GM21381 (cell line): ENCODE results near the gene CMIP.

ENCODE experiments used
- ATAC-seq: cut with Tn5 transposase; IDR thresholded peaks from one replicate; pipeline ENCODE4 v1.9.1; 2021; ENCODE audit warnings: mild to moderate bottlenecking, moderate library complexity; ENCODE audit not compliant: unreplicated experiment

The CMIP gene

DNA sequence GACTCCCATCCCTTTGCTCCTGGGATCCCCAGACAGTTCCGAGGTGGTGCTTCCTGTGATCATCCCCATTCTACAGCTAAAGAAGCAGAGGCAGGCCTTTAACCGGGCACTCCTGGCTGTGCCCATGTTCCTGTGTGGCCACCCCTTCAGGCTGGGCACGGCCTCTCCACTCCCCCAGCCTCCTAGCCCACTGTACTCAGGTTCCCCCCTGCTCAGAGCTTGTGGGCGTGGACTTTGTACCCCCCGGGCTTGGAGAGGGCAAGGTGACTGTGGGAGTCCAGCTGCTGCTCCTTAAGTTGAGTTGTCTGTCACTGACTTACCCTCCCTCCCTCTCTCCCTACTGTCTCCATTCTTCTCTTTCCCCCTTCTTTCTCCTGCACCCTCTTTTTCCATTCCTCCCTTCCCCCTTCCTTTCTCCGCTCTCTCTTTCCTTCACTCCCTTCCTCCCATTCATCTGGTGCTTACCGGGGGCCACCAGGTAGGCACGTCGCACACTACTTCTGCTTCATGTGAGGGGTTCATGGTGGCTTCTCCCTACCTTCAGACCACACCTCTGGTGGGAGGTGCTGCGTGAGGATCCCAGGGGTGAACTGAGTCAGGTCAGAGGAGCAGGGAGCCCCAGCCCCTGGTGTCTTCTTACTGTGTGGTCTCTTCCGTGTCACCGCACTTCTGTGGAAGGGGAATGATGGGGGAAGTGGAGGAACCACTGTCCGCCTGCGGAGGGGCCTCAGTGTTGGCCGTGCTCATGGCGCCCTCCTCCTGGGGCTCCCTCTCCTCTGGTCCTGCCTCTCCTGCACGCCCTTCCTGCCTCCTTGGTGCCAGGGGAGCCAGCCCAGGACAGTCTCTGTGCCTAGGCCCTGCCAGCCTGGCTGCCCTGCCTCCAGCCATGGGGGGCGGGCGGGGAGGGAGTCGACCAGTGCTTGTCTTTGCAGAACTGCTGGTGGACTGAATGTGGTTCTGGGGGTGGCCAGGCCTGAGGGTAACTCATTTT lies 29.7 kb downstream of the CMIP start:
- ATAC-seq = no peak

DNA sequence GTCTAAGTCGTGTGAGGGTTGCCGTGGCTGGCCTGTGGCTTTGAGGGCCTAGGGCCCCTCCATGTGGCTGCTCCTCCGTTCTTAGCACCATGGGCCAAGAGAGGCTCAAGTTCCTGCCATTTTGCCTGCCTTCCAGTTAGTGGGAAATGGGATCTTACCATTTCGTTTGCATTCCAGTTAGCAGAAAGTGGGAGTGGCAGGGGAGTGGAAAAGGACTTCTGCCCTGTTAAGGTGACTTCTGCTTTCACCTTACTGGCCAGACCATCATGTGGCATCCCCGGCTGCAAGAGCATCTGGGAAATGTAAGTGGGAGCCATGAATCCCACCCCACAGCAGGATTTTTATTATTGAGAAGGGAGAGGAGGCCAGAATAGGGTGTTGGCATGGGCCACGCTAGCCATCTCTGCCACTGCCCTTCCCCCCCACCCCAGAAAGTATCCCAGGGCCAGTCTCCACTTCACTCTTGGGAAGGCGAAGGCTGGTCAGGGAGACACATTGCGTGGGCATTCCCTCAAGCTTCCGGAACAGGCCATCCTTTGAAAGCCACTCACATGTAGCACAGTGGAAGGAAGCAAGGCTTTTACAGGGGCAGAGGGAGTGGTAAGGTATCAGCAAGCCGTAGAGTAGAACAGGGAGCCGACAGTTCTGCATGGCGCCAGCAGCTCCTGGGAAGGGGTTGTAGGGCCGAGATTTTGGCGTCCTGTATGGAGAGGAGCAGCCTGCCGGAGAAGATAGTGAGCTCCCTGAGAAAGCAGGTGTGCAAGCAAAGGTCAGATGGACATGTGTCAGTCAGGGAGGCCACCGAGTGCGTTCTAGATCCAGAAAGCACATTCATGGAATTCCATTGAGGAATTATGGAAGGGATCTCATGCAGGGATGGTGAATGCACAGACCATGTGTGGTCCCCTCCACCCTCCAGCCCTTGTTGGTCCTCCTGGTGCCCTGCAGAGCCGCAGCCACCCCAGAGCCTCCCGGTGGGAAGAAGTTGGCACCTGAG lies 33.4 kb downstream of the CMIP start:
- ATAC-seq = no peak

GRCh38 chr16:81478876-81479511 lies 34.4 kb downstream of the CMIP start:
- ATAC-seq = peak; percentile 51

DNA sequence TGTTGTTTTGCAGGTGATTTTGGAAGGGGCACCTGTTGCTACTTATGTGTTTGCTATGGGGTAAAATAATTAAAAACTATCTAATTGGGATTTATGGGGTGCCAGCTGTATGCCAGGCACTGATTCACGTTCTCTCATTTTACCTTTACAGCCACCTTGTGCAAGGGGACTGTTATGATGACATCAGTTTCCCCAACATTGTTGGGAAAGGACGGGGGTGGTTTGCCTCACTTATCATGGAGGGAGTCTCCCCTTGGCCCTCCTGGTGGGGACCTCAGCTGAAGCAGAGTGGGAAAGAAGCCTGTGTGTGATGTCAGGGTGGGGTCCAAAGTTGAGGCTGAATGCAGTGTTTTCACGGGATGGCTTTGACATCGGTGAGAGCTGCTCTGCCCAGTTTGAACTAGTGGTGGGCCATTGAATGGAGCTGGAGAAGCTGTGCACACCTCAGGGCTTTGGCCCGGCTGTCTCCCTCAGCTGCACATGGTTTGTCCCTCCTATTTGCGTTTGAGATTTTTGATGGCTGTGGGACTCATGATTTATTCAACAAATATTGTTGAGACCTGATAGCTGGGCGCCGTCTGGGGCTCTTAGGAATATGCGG lies 36.1 kb downstream of the CMIP start:
- no peak for ATAC-seq

DNA sequence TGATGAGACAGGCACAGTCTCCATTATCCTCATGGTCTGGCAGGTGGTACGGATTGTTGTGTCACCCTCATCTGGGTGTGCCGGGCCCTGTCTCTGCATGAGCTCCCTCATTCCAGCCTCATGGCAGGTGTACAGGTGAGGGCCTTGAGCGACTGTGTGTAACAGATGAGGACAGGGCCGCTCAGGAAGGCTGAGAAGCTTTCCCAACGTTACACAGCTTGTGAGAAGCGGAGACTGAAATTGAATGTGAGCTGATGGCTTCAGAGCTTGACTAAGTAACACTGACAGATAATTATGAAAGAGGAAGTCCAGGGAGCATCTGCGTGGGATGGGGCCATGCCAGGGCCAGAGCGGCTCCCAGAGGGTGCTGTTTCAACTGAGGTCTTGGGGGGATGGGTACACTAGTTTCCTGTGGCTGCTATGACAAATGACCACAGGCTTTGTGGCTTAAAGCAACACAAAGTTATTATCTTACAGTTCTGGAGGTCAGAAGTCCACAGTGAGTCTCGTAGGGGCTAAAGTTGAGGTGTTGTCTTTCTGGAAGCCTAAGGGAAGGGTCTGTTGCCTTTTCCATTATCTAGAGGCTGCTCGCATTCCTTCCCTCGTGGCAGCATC lies 36.7 kb downstream of the CMIP start:
- ATAC-seq = peak; percentile 86

DNA sequence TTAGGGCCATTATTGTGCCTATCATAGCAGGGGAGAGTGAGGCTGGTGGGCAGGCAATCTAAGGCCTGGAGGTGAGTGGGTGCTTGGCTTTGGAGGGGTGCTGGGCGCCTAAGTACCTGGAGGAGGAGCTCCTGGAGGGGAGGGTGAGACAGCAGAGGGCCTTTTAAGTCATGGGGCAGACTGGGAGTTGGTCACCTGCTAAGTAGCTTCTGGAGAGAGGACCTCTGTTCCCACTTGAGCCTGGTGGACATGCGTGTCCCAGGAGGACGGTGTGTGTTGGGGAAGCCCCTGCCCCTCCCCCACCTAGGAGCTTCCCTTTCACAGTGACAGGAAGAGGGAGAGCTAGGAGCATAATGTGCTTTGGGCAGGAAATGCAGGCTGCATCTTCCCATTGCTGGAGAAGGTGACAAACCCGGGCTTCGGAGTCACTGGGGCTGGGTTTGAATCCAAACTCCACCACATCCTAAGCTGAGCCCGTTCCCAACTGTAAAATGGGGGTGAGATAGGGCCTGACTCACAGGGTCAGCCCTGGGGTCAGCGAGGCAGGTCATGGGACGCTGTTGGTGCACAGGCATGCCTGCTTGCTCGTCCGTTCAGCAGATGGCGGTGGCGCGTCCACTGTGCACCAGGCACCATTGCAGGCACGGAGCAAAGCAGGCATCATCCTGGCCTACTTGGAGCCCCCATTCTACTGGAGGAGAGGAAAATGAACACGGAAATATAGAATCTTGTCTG lies 37.9 kb downstream of the CMIP start:
- no peak for ATAC-seq

- ATAC-seq = no peak
These were observed 38.7 kb downstream of the CMIP start for GRCh38 chr16:81483064-81483969.

GRCh38 chr16:81483970-81484595 lies 39.5 kb downstream of the CMIP start:
- ATAC-seq = no peak

DNA sequence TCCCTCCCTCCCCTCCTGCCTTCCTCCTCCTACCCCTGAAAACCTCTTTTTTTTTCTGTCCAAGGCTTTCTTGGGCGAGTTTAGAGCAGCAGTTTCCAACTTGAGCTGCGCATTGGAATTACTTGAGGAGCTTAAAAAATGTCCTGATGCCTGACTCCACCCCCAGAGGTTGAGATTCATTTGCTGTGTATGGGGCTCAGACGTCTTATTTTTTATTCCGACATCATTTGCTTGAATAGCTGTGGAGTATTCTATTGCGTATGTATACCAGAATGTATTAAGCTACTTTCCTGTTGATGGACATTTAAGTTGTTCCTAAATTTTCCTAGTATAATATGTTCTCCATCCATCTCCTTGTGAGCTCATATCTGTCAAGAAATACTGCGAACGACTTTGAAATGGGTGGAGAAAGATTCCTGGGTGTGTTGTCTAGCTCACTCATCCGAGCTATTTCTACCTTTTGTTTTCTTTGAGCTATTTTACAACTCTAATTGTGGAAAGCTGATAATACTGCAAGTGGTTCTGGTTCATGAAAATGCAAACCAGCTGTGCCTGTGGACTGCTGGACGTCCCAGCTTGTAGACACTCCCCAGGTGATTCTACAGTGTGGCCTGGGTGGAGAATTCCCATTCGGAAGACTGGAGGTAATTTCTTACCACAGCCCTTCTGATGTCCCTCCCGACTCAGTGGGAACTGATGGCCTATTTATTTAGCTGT lies 40.5 kb downstream of the CMIP start:
- no peak for ATAC-seq

- no peak for ATAC-seq
These were observed 41.4 kb downstream of the CMIP start for GRCh38 chr16:81485824-81486539.

DNA sequence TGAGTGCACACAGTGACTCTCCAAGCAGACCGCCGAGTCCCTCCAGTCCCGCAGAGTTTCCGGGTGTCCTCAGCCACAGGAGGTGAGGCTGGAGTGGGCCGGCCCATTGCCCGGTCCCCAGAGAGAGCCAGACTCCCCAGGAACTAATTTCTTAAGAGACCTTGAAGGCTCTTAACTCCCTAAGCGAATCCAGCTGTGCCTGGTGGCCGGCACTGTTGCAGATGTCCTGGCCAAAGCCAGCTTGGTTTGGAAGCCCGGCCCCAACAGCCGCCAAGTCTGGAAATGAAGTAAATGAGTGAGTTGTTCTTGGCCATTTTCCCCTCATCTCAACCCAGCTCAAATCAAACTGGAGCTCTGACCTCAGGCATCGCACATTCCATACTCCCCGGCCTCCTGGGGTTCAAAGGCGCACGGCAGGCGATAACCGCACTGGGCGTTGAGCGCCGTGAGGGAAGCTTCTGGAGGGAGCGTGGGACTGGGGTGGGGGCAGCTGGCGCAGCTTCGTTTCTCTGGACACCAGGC lies 42.0 kb downstream of the CMIP start:
- no peak for ATAC-seq

GRCh38 chr16:81487301-81487720 lies 42.7 kb downstream of the CMIP start:
- ATAC-seq = no peak

- ATAC-seq = no peak
These were observed 44.2 kb downstream of the CMIP start for GRCh38 chr16:81488687-81489411.

GRCh38 chr16:81489547-81490267 lies 45.1 kb downstream of the CMIP start:
- no peak for ATAC-seq

DNA sequence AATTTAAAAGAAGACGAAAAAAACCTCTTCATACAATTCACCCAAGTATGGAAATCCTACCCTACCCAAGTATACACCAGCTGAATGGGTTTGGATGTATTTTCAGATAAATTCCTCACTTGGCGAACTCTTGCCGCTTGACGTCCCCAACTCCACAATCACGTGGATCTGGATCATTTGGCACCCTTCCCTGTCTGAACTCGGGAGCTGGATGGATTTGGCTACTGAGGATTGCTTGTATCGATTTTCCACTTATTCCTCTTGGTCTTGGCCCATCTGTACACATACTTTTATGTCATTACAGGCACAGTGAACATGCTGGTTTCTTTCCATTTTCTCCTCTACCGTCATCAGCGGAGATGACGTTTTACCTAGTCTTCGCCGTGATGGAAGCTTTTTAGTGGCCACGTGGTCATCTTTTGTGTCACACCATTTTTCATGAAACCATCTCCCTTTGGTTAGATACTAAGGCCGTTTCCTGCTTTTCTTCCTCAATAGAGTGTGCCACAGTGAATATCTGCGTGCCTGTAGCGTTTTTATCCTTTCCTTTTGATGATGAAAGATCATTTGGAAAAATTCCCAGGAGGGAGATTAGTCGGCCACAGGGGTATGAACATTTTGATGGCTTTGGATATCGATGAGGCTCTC lies 47.1 kb downstream of the CMIP start:
- no peak for ATAC-seq
